H1 (cell line): ENCODE data around the gene TMPRSS4. TPM values are rescaled to one million over a fixed set of nuclear protein-coding genes. Genes with fewer than 3 reads are reported as not detected.

Source experiments
- CTCF ChIA-PET: fragments of 300-600 bp; sonication (Branson Sonifier 250); formaldehyde crosslinking; loops from one replicate; lab custom pipeline; 2021; ENCODE audit not compliant: partially characterized antibody; lab: Charles Lee
- POLR2A ChIA-PET: fragments of 300-600 bp; sonication (Branson Sonifier 250); formaldehyde crosslinking; loops from one replicate; lab custom pipeline; 2021; ENCODE audit warnings: inconsistent platforms; ENCODE audit not compliant: partially characterized antibody; lab: Charles Lee
- DNase-seq, 2 experiments: peaks; one replicate each; pipeline versions ENCODE4 v3.0.0 to v3.0.0-alpha.2; 2010 to 2022; ENCODE audit warnings: low spot score in 2 of 2, low read depth in 1 of 2, mixed read lengths in 1 of 2
- FAIRE-seq: peaks from 2 replicates; lab custom pipeline; 2011; peaks lifted over from hg19 to GRCh38; lab: Jason Lieb, UNC
- H2AFZ ChIP-seq: 2 replicates; pipeline ENCODE4 v1.8.1; 2012; ENCODE audit warnings: low read length, inconsistent platforms
- H2AK5ac ChIP-seq: 2 replicates; pipeline ENCODE4 v1.6.1; 2013; ENCODE audit warnings: low read depth, low read length
- H2BK120ac ChIP-seq: replicated peaks from 2 replicates; pipeline ENCODE3; 2013; ENCODE audit warnings: low read depth, low read length, inconsistent platforms
- H2BK12ac ChIP-seq: 2 replicates; pipeline ENCODE4 v1.6.1; 2013; ENCODE audit warnings: low read depth, low read length
- H2BK15ac ChIP-seq: 2 replicates; pipeline ENCODE4 v1.6.1; 2013; ENCODE audit warnings: low read length
- H2BK20ac ChIP-seq: 2 replicates; pipeline ENCODE4 v1.6.1; 2013; ENCODE audit warnings: low read length
- H2BK5ac ChIP-seq: 2 replicates; pipeline ENCODE4 v1.6.1; 2013; ENCODE audit warnings: low read depth, low read length
- H3K14ac ChIP-seq: 2 replicates; pipeline ENCODE4 v1.6.1; 2013; ENCODE audit warnings: inconsistent platforms; ENCODE audit not compliant: insufficient read length
- H3K18ac ChIP-seq: 2 replicates; pipeline ENCODE4 v1.6.1; 2013; ENCODE audit warnings: low read length; ENCODE audit errors: extremely low read depth
- H3K23ac ChIP-seq: 2 replicates; pipeline ENCODE4 v1.6.1; 2013; ENCODE audit warnings: inconsistent platforms; ENCODE audit not compliant: insufficient read length
- H3K23me2 ChIP-seq: 2 replicates; pipeline ENCODE4 v1.6.1; 2013; ENCODE audit warnings: low read depth, low read length
- H3K27ac ChIP-seq: 2 replicates; pipeline ENCODE4 v1.6.1; 2011; ENCODE audit warnings: low read depth, low read length, inconsistent platforms
- H3K27me3 ChIP-seq, 4 experiments: replicated peaks in 1 of 4; 1 replicate in 1 of 4; 2 replicates in 3 of 4; pipeline versions ENCODE4 v1.6.1 to v1.8.1; 2011 to 2013; ENCODE audit warnings: low read length in 3 of 4, mild to moderate bottlenecking in 3 of 4, inconsistent platforms in 2 of 4, mixed read lengths in 2 of 4, moderate library complexity in 1 of 4; ENCODE audit not compliant: control insufficient read depth in 3 of 4, insufficient read depth in 3 of 4; ENCODE audit errors: extremely low read depth in 1 of 4
- H3K36me3 ChIP-seq, 4 experiments: 2 replicates each; pipeline versions ENCODE4 v1.6.1 to v1.8.1; 2011 to 2013; ENCODE audit warnings: mild to moderate bottlenecking in 4 of 4, low read length in 3 of 4, moderate library complexity in 2 of 4, control low read depth in 1 of 4, inconsistent platforms in 1 of 4; ENCODE audit not compliant: insufficient read depth in 4 of 4, control insufficient read depth in 2 of 4
- H3K4ac ChIP-seq: replicated peaks from 2 replicates; pipeline ENCODE3; 2013; ENCODE audit warnings: low read length, low read depth, mixed read lengths, inconsistent platforms; ENCODE audit not compliant: insufficient read length
- H3K4me1 ChIP-seq, 4 experiments: replicated peaks in 1 of 4; 1 replicate in 1 of 4; 2 replicates in 3 of 4; pipeline versions ENCODE4 v1.6.1 to v1.8.1; 2011 to 2013; ENCODE audit warnings: low read length in 3 of 4, inconsistent platforms in 2 of 4, mixed read lengths in 1 of 4; ENCODE audit not compliant: insufficient read depth in 4 of 4, control insufficient read depth in 3 of 4
- H3K4me2 ChIP-seq, 2 experiments: 2 replicates each; pipeline versions ENCODE4 v1.6.1 to v1.8.1; 2011 to 2013; ENCODE audit warnings: low read depth in 2 of 2, low read length in 2 of 2, control low read depth in 1 of 2, inconsistent platforms in 1 of 2, mild to moderate bottlenecking in 1 of 2; ENCODE audit not compliant: insufficient read depth in 1 of 2
- H3K4me3 ChIP-seq, 4 experiments: fragments of 200-600, 300-600 bp in 1 of 4; sonication (generic), shearing (Covaris generic), sonication (Bioruptor Twin) in 1 of 4; 2 replicates each; pipeline versions ENCODE4 v1.5.1 to v1.8.1; 2011 to 2016; ENCODE audit warnings: low read length in 4 of 4, low read depth in 3 of 4, control low read depth in 2 of 4, inconsistent platforms in 2 of 4, mild to moderate bottlenecking in 2 of 4, mixed read lengths in 1 of 4, moderate library complexity in 1 of 4; ENCODE audit not compliant: insufficient read depth in 2 of 4; ENCODE audit errors: extremely low read depth in 1 of 4
- H3K56ac ChIP-seq: replicated peaks from 2 replicates; pipeline ENCODE3; 2013; ENCODE audit warnings: low read depth, mild to moderate bottlenecking, mixed read lengths, low read length, inconsistent platforms; ENCODE audit not compliant: insufficient read length
- H3K79me1 ChIP-seq: 2 replicates; pipeline ENCODE4 v1.6.1; 2013; ENCODE audit warnings: low read depth, low read length, control low read depth
- H3K79me2 ChIP-seq, 2 experiments: 2 replicates each; pipeline versions ENCODE4 v1.6.1 to v1.8.1; 2012 to 2013; ENCODE audit warnings: low read length in 2 of 2, mild to moderate bottlenecking in 2 of 2, inconsistent platforms in 1 of 2; ENCODE audit not compliant: insufficient read depth in 2 of 2, control insufficient read depth in 1 of 2
- H3K9ac ChIP-seq, 4 experiments: replicated peaks in 1 of 4; 1 replicate in 1 of 4; 2 replicates in 3 of 4; pipeline versions ENCODE4 v1.6.1 to v1.8.1; 2011 to 2013; ENCODE audit warnings: low read depth in 3 of 4, low read length in 3 of 4, control low read depth in 2 of 4, mild to moderate bottlenecking in 2 of 4, moderate library complexity in 2 of 4, inconsistent platforms in 1 of 4; ENCODE audit errors: extremely low read depth in 1 of 4
- H3K9me3 ChIP-seq, 2 experiments: 2 replicates each; pipeline versions ENCODE4 v1.6.1 to v1.8.1; 2012 to 2013; ENCODE audit warnings: mild to moderate bottlenecking in 2 of 2, moderate library complexity in 2 of 2, control low read depth in 1 of 2, inconsistent platforms in 1 of 2, low read depth in 1 of 2, low read length in 1 of 2, mixed read lengths in 1 of 2; ENCODE audit not compliant: insufficient read depth in 2 of 2
- H4K20me1 ChIP-seq, 2 experiments: replicated peaks in 1 of 2; 2 replicates each; pipeline versions ENCODE3 to v1.8.1; 2011 to 2013; ENCODE audit warnings: inconsistent platforms in 2 of 2, low read length in 2 of 2, mild to moderate bottlenecking in 1 of 2; ENCODE audit not compliant: insufficient read depth in 2 of 2, control insufficient read depth in 1 of 2
- H4K5ac ChIP-seq: 2 replicates; pipeline ENCODE4 v1.6.1; 2013; ENCODE audit warnings: low read length, low read depth, mixed read lengths, inconsistent platforms; ENCODE audit not compliant: insufficient read length
- H4K8ac ChIP-seq: 2 replicates; pipeline ENCODE4 v1.8.0; 2013; ENCODE audit warnings: mild to moderate bottlenecking, moderate library complexity, low read length, inconsistent platforms; ENCODE audit not compliant: insufficient read depth; ENCODE audit errors: extremely low read depth
- H4K91ac ChIP-seq: replicated peaks from 2 replicates; pipeline ENCODE3; 2013; ENCODE audit warnings: low read length, mixed read lengths, inconsistent platforms; ENCODE audit not compliant: insufficient read length
- CBX8 ChIP-seq: fragments of 300-800, 300-1000 bp; sonication (generic); IDR thresholded peaks from 2 replicates; pipeline ENCODE4 v1.7.1; 2016; ENCODE audit warnings: low read depth, low read length, borderline replicate concordance
- CREB1 ChIP-seq: IDR thresholded peaks from 2 replicates; pipeline ENCODE4 v1.6.1; 2012; ENCODE audit warnings: inconsistent platforms
- CTCF ChIP-seq, 3 experiments: IDR thresholded peaks; 1 replicate in 2 of 3; 2 replicates in 1 of 3; pipeline versions ENCODE4 v1.5.1 to v1.6.1; 2011; ENCODE audit warnings: low read length in 3 of 3, mild to moderate bottlenecking in 3 of 3, inconsistent platforms in 2 of 3, low read depth in 1 of 3, moderate library complexity in 1 of 3; ENCODE audit not compliant: insufficient read depth in 1 of 3; ENCODE audit errors: control extremely low read depth in 1 of 3
- JUN ChIP-seq: IDR thresholded peaks from 2 replicates; pipeline ENCODE4 v1.6.1; 2011; ENCODE audit warnings: low read depth, mild to moderate bottlenecking, improper control_type of control experiment, low read length
- NANOG ChIP-seq: IDR thresholded peaks from 2 replicates; pipeline ENCODE4 v1.6.1; 2011; ENCODE audit warnings: low read length, low read depth, mild to moderate bottlenecking, inconsistent platforms; ENCODE audit not compliant: insufficient read depth, poor library complexity, severe bottlenecking
- SP4 ChIP-seq: IDR thresholded peaks from 2 replicates; pipeline ENCODE4 v1.6.1; 2012; ENCODE audit warnings: low read length, inconsistent platforms
- SRF ChIP-seq: IDR thresholded peaks from 2 replicates; pipeline ENCODE4 v1.6.1; 2011; ENCODE audit warnings: mild to moderate bottlenecking, low read depth, low read length, moderate library complexity
- WGBS, 2 experiments: shearing (Covaris generic) in 1 of 2; methylation state at CpG; one replicate each; pipeline versions ENCODE4 v1.1.6 to v1.1.7; 2013 to 2015; ENCODE audit warnings: low lambda C conversion rate in 2 of 2, mixed read lengths in 2 of 2, inconsistent platforms in 1 of 2, low coverage in 1 of 2, missing lambda C conversion rate in 1 of 2; ENCODE audit not compliant: insufficient replicate concordance in 2 of 2, insufficient coverage in 1 of 2, insufficient read length in 1 of 2; ENCODE audit errors: extremely low coverage in 1 of 2, missing lambda C conversion rate in 1 of 2; 5-methylcytosine and 5-hydroxymethylcytosine counted together
- polyA plus RNA-seq, 7 experiments: library from polyadenylated mRNA; depleted of rRNA in 3 of 7; stranded (reverse) in 5 of 7; unstranded in 2 of 7; fragments of >200 nt in 5 of 7; fragments of 200-250 nt in 2 of 7; gene quantifications; 1 replicate in 5 of 7; 2 replicates in 1 of 7; 4 replicates in 1 of 7; pipeline versions ENCODE4 v1.2.1 to v1.2.3, GENCODE V29; 2011 to 2013; ENCODE audit warnings: missing spikeins in 2 of 7, mixed read lengths in 2 of 7
- total RNA-seq: library from RNA; stranded (reverse); fragmentation: NEBNext Ultra II Directional; extraction: Animal tissue kit (Norgen Biotek cat#: 25700); gene quantifications from 2 replicates; pipeline ENCODE4 v1.2.1, GENCODE V29; 2021

The TMPRSS4 gene
- total and polyA plus RNA-seq, 2 of the 8 experiments (the other 6 are each of a cell fraction or from before 2014, with no cell fraction given): 0.11 to 0.58 TPM

GRCh38 chr11:118046964-118047700 lies 29.7 kb upstream of the TMPRSS4 start:
- H3K14ac ChIP-seq: no peak overlapping the region
- H2BK5ac ChIP-seq: no peak overlapping the region
- DNase-seq (no peak), FAIRE-seq (no peak)
- TF ChIP-seq NANOG (no peak), CTCF (IDR thresholded peaks at IDR 0.05; ENCODE audit: control extremely low read depth in 1 of 3, insufficient read depth in 1 of 3, low read depth in 1 of 3, low read length in 3 of 3) (no peak), CBX8 (no peak), SP4 (no peak), SRF (no peak), JUN (no peak), CREB1 (no peak)
- H3K4me3 ChIP-seq: no peak overlapping the region
- no peaks in the 10 kb centered on the region for H3K36me3 ChIP-seq
- no peak overlapping the region for H2AFZ ChIP-seq
- H2BK20ac ChIP-seq: no peak overlapping the region
- no peaks in the 10 kb centered on the region for H3K9me3 ChIP-seq
- H3K56ac ChIP-seq: no peak overlapping the region
- H2BK15ac ChIP-seq: no peak overlapping the region
- no peaks in the 10 kb centered on the region for H4K20me1 ChIP-seq
- no peak overlapping the region for H3K4me2 ChIP-seq
- H3K27me3 ChIP-seq: no peaks in the 10 kb centered on the region
- H3K9ac ChIP-seq: no peak overlapping the region
- whole genome bisulfite sequencing, 2 experiments: 86% methylated on average over 8 of the region's 8 CpGs; no CpG with 5 or more reads in 1 of the 2 experiments
- no peak overlapping the region for H3K4ac ChIP-seq
- no peak overlapping the region for H2AK5ac ChIP-seq
- no peak overlapping the region for H4K8ac ChIP-seq
- H3K27ac ChIP-seq: no peak overlapping the region
- H3K79me2 ChIP-seq: no peaks in the 10 kb centered on the region
- H4K5ac ChIP-seq: no peak overlapping the region
- H3K23ac ChIP-seq: no peak overlapping the region
- H3K79me1 ChIP-seq: no peaks in the 10 kb centered on the region
- H3K23me2 ChIP-seq: no peaks in the 10 kb centered on the region
- H4K91ac ChIP-seq: no peak overlapping the region
- H3K4me1 ChIP-seq: no peaks in the 10 kb centered on the region
- no peak overlapping the region for H2BK120ac ChIP-seq
- H2BK12ac ChIP-seq: no peak overlapping the region
- CTCF ChIA-PET: interaction anchor here (1.2 to 2.9 kb wide), 7 partner anchors 10 to 239 kb away, joined by 4 to 13 read pairs (median 5); no protein-coding TSS in a partner anchor
- no peak overlapping the region for H3K18ac ChIP-seq
- POLR2A ChIA-PET: no interaction called here
